Measurements from ENCODE around the gene FAM20C. TPM values are rescaled to one million over a fixed set of nuclear protein-coding genes. Genes with fewer than 3 reads are reported as not detected.

FAM20C gene
- total and polyA plus RNA-seq, 2 donors (not counting 3 experiments of a cell fraction or from before 2014, with no cell fraction given) = 14.2 to 34.5 TPM

GRCh38 chr7:250523-250922 lies 58.2 kb downstream of the FAM20C start:
- no TSS peak for BruUV-seq (replicated peaks)
- Histone ChIP-seq H2AFZ (ENCODE audit: low read depth, low read length) (no peak overlapping the region), H3K4me2 (ENCODE audit: insufficient read depth, low read length) (no peak overlapping the region), H3K4me1 (ENCODE audit: control insufficient read depth, extremely low read depth, insufficient read depth, low read length) (no peaks in the 10 kb centered on the region), H4K20me1 (replicated peaks; ENCODE audit: control insufficient read depth, extremely low read depth, insufficient read depth, low read length) (no peaks in the 10 kb centered on the region), H3K9me1 (replicated peaks; ENCODE audit: control insufficient read depth, extremely low read depth, insufficient read depth, low read length) (no peaks in the 10 kb centered on the region), H3K36me3 (ENCODE audit: control insufficient read depth in 2 of 2, extremely low read depth in 1 of 2, insufficient read depth in 2 of 2, low read length in 2 of 2) (peaks cover 0 to 5% of the 10 kb centered on the region in 2 experiments), H3K9ac (replicated peaks; ENCODE audit: extremely low read depth, insufficient read depth, low read length) (no peak overlapping the region), H3K27me3 (ENCODE audit: control insufficient read depth in 2 of 2, insufficient read depth in 2 of 2, low read length in 2 of 2) (no peaks in the 10 kb centered on the region), H3K79me2 (ENCODE audit: control insufficient read depth, insufficient read depth, low read length) (no peaks in the 10 kb centered on the region), H3K27ac (ENCODE audit: insufficient read depth, low read depth, low read length) (no peak overlapping the region), H3K4me3 (replicated peaks in 1 of 3; ENCODE audit: insufficient read depth in 1 of 3, low read depth in 1 of 3, low read length in 3 of 3) (no peak overlapping the region), H3K9me3 (replicated peaks; ENCODE audit: control insufficient read depth, insufficient read depth, low read length) (no peaks in the 10 kb centered on the region)
- ChIA-PET CTCF (no interaction called here), POLR2A (no interaction called here)
- no peak for FAIRE-seq
- intact Hi-C loops (cut with micrococcal nuclease) = no loop called here
- TF ChIP-seq JUN (IDR thresholded peaks at IDR 0.05; ENCODE audit: borderline replicate concordance, insufficient read depth, insufficient read length, low read depth) = no peak
- no peak for TF ChIP-seq MAX (IDR thresholded peaks at IDR 0.05; ENCODE audit: insufficient read depth, insufficient read length)
- no peak for TF ChIP-seq EZH2 (IDR thresholded peaks at IDR 0.05; ENCODE audit: borderline replicate concordance, low read depth, low read length, severe bottlenecking)
- TF ChIP-seq FOS (IDR thresholded peaks at IDR 0.05; ENCODE audit: borderline replicate concordance, insufficient read depth, low read length) = no peak
- TF ChIP-seq MYC (IDR thresholded peaks at IDR 0.05; ENCODE audit: low read depth, low read length) = no peak
- TF ChIP-seq GATA2 (IDR thresholded peaks at IDR 0.05; ENCODE audit: insufficient read depth, insufficient read length, low read depth, low read length) = no peak
- TF ChIP-seq CTCF (IDR thresholded peaks at IDR 0.05; ENCODE audit: extremely low read depth in 1 of 2, insufficient read depth in 1 of 2, low read depth in 1 of 2, low read length in 2 of 2) = no peak
- no peak for TF ChIP-seq POLR2AphosphoS5 (IDR thresholded peaks at IDR 0.05; ENCODE audit: insufficient read depth, low read depth, low read length)
- no peak for TF ChIP-seq POLR2A (IDR thresholded peaks at IDR 0.05; ENCODE audit: low read depth, low read length)
- dilution Hi-C loops (cut with MboI; ENCODE audit: extremely low pct_ligation_motif_present, low sequenced_read_pairs) = no loop called here
- no peak for DNase-seq (ENCODE audit: low read depth, low spot score)
